ENCODE measurements around the gene TEX13B. TPM values are rescaled to one million over a fixed set of nuclear protein-coding genes. Genes with fewer than 3 reads are reported as not detected.

The TEX13B gene
- total RNA-seq, 1 experiment from 2014 or later = not detected

DNA sequence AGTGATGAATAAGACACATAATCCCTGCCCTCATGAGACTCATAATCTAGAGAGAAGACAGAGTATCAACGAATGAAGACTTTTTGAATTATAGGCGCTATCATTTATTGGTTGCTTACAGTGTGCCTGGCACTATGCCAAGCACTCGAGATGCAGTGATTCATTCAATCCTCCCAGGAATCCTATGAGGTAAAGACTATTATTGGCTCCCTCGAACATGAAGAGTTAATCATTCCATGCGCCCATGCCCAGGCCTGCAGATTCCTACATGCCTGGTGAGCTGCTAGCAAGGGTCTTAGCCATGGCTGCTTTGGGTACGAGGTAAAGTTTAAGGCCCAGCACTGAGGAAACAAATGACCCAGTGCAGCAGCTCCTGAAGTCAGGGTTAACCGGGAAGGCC lies 47.0 kb downstream of the TEX13B start:
- H3K9me3 ChIP-seq (ENCODE audit: control insufficient read depth in 1 of 2, insufficient read depth in 1 of 2, low read depth in 1 of 2, low read length in 2 of 2) = no peaks in the 10 kb centered on the region
- H3K9ac ChIP-seq (ENCODE audit: low read length) = no peak overlapping the region
- RAD21 ChIA-PET (ENCODE audit: low non-redundant PET in 1 of 2, low total read pairs in 2 of 2, uncharacterized antibody in 2 of 2, unreplicated experiment in 2 of 2) = no interaction called here
- no peaks in the 10 kb centered on the region for H3K79me2 ChIP-seq (ENCODE audit: insufficient read depth, low read length)
- H3K9me2 ChIP-seq (ENCODE audit: insufficient read depth) = no peaks in the 10 kb centered on the region
- no peaks in the 10 kb centered on the region for H3K36me3 ChIP-seq (ENCODE audit: control insufficient read depth in 1 of 2, insufficient read depth in 2 of 2, low read length in 2 of 2)
- no peak for ATAC-seq
- H3K4me2 ChIP-seq (ENCODE audit: low read length) = no peak overlapping the region
- TF ChIP-seq EZH2 (IDR thresholded peaks at IDR 0.05) = no peak
- TF ChIP-seq EZH2phosphoT487 (IDR thresholded peaks at IDR 0.05; ENCODE audit: borderline replicate concordance) = no peak
- TF ChIP-seq TCF7L2 (IDR thresholded peaks at IDR 0.05; ENCODE audit: borderline replicate concordance, extremely low read depth, insufficient read depth, insufficient read length) = no peak
- no peak for TF ChIP-seq POLR2A (IDR thresholded peaks at IDR 0.05; ENCODE audit: borderline replicate concordance, extremely low read depth, insufficient read depth, insufficient read length)
- TF ChIP-seq ELF1 (IDR thresholded peaks at IDR 0.05; ENCODE audit: borderline replicate concordance, low read depth) = no peak
- no peak overlapping the region for H2AFZ ChIP-seq (ENCODE audit: low read depth, low read length, poor library complexity, severe bottlenecking)
- intact Hi-C loops (cut with micrococcal nuclease) = no loop called here
- POLR2A ChIA-PET = no interaction called here
- H3K27me3 ChIP-seq (ENCODE audit: insufficient read depth, low read length) = no peaks in the 10 kb centered on the region
- no peak overlapping the region for H3K4me3 ChIP-seq (replicated peaks in 1 of 2; ENCODE audit: low read depth in 1 of 2, low read length in 2 of 2)
- BruUV-seq (replicated peaks) = no TSS peak
- no peak overlapping the region for H3K27ac ChIP-seq (ENCODE audit: low read depth, low read length)
- DNase-seq (ENCODE audit: low read depth, low spot score) = no peak
- H4K20me1 ChIP-seq (ENCODE audit: insufficient read depth) = no peaks in the 10 kb centered on the region
- CTCF ChIA-PET = no interaction called here
- H3K4me1 ChIP-seq (ENCODE audit: control insufficient read depth in 1 of 2, insufficient read depth in 2 of 2, low read length in 2 of 2) = peaks cover 0 to 8% of the 10 kb centered on the region in 2 experiments; a peak in 1 of 4 replicates

DNA sequence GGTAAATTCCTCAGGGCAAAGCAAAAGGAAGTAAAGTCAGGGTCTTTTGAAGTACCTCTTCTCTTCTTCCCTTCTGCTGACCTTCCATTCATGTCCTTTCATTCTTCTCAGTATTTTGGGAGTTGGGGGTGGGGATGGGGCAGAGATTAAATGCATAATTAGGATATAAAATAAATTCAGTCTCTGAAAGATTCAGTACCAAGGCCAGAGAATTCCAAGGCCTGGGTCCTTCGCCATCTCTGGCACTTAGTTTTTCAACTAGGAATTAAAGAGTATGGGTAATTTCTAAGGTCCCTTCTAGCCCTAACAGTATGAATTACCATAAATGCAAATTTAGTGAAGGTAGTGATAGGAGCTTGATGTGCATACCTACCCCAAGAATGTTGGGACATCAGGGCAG lies 47.9 kb downstream of the TEX13B start:
- Histone ChIP-seq H3K27me3 (ENCODE audit: insufficient read depth, low read length) (no peaks in the 10 kb centered on the region), H3K36me3 (ENCODE audit: control insufficient read depth in 1 of 2, insufficient read depth in 2 of 2, low read length in 2 of 2) (no peaks in the 10 kb centered on the region), H3K9me3 (ENCODE audit: control insufficient read depth in 1 of 2, insufficient read depth in 1 of 2, low read depth in 1 of 2, low read length in 2 of 2) (no peaks in the 10 kb centered on the region), H3K27ac (ENCODE audit: low read depth, low read length) (no peak overlapping the region), H3K4me2 (ENCODE audit: low read length) (no peak overlapping the region), H3K4me1 (ENCODE audit: control insufficient read depth in 1 of 2, insufficient read depth in 2 of 2, low read length in 2 of 2) (peaks cover 0 to 8% of the 10 kb centered on the region in 2 experiments; a peak in 1 of 4 replicates), H4K20me1 (ENCODE audit: insufficient read depth) (no peaks in the 10 kb centered on the region), H2AFZ (ENCODE audit: low read depth, low read length, poor library complexity, severe bottlenecking) (no peak overlapping the region), H3K79me2 (ENCODE audit: insufficient read depth, low read length) (no peaks in the 10 kb centered on the region), H3K4me3 (replicated peaks in 1 of 2; ENCODE audit: low read depth in 1 of 2, low read length in 2 of 2) (no peak overlapping the region), H3K9me2 (ENCODE audit: insufficient read depth) (no peaks in the 10 kb centered on the region), H3K9ac (ENCODE audit: low read length) (no peak overlapping the region)
- no peak for ATAC-seq
- no peak for DNase-seq (ENCODE audit: low read depth, low spot score)
- intact Hi-C loops (cut with micrococcal nuclease) = no loop called here
- ChIA-PET POLR2A (no interaction called here), CTCF (no interaction called here), RAD21 (ENCODE audit: low non-redundant PET in 1 of 2, low total read pairs in 2 of 2, uncharacterized antibody in 2 of 2, unreplicated experiment in 2 of 2) (no interaction called here)
- BruUV-seq (replicated peaks) = no TSS peak
- TF ChIP-seq, protein P1, sequence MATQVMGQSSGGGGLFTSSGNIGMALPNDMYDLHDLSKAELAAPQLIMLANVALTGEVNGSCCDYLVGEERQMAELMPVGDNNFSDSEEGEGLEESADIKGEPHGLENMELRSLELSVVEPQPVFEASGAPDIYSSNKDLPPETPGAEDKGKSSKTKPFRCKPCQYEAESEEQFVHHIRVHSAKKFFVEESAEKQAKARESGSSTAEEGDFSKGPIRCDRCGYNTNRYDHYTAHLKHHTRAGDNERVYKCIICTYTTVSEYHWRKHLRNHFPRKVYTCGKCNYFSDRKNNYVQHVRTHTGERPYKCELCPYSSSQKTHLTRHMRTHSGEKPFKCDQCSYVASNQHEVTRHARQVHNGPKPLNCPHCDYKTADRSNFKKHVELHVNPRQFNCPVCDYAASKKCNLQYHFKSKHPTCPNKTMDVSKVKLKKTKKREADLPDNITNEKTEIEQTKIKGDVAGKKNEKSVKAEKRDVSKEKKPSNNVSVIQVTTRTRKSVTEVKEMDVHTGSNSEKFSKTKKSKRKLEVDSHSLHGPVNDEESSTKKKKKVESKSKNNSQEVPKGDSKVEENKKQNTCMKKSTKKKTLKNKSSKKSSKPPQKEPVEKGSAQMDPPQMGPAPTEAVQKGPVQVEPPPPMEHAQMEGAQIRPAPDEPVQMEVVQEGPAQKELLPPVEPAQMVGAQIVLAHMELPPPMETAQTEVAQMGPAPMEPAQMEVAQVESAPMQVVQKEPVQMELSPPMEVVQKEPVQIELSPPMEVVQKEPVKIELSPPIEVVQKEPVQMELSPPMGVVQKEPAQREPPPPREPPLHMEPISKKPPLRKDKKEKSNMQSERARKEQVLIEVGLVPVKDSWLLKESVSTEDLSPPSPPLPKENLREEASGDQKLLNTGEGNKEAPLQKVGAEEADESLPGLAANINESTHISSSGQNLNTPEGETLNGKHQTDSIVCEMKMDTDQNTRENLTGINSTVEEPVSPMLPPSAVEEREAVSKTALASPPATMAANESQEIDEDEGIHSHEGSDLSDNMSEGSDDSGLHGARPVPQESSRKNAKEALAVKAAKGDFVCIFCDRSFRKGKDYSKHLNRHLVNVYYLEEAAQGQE (IDR thresholded peaks at IDR 0.05; ENCODE audit: low read depth) = 0 out of 2 replicates have a peak, but pooled peaks have one; percentile 5
- no peak for TF ChIP-seq JUND (IDR thresholded peaks at IDR 0.05)

Other genes starting within 250 kb of the TEX13B start
- 24.6 TPM for gene TSC22D3, start 206.6 kb downstream of the TEX13B start, total RNA-seq (2021; ENCODE audit: unreplicated experiment)
- gene NCBP2L, start 204.6 kb downstream of the TEX13B start, total RNA-seq (2021; ENCODE audit: unreplicated experiment) = not detected
- gene MID2, start 156.5 kb downstream of the TEX13B start, total RNA-seq (2021; ENCODE audit: unreplicated experiment) = 5.1 TPM
- 0.07 TPM for gene VSIG1, start 62.7 kb upstream of the TEX13B start, total RNA-seq (2021; ENCODE audit: unreplicated experiment)
- gene PSMD10, start 109.2 kb upstream of the TEX13B start, total RNA-seq (2021; ENCODE audit: unreplicated experiment) = 55.5 TPM
- gene ATG4A, start 109.4 kb upstream of the TEX13B start, total RNA-seq (2021; ENCODE audit: unreplicated experiment) = 4.1 TPM